Activated CD4-positive, CD25-positive, alpha-beta regulatory T cell treated with anti-CD3 and anti-CD28 coated beads, Interleukin-2, amount 50 U/mL, for 16 hours (primary cell): ENCODE measurements around the gene EFCAB9.

Experiments
- DNase-seq: peaks from one replicate; pipeline ENCODE4 v3.0.0-alpha.2; 2020; ENCODE audit warnings: low read depth, low spot score

Gene EFCAB9

DNA sequence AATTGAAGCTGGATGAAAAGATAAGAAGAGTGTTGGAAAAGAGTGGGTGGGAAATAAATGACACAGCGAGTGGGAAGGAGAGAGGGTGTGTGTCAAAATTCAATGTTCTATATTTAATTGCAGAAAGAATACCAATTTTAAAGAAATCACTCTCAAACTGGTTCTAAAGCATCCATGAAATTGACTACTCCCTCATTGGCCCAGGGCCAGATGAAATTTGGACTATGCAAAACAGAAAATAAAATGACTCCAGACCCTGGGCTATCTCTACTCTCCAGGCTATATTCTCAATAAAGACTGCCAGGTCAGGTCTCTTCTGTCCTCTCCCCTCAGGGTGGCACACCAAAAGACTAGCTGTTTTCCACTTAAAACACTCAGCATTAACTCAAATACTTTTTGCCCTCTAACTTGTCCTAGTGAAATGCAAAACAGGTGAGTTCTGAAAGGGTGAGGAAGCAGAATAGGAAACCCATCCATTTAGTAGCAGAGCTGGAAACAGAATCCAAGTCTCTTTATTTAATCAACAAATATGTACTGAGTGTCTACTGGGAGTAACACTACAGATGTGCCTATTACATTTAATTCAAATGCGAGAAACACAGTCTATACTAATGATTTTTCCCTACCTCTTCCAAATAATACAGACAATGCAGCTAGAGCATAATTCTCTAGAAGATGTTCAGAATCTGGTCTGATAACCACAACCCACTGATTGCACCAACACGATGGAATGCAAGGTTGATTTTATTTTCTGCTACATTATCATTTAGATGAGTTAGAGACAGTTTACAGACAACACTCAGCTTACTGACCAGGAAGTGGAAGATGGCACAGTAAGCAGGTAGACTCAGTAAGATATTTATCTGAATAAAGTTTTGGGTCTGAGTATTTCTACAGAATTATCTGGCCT lies 42.1 kb downstream of the EFCAB9 start:
- DNase-seq: no peak

DNA sequence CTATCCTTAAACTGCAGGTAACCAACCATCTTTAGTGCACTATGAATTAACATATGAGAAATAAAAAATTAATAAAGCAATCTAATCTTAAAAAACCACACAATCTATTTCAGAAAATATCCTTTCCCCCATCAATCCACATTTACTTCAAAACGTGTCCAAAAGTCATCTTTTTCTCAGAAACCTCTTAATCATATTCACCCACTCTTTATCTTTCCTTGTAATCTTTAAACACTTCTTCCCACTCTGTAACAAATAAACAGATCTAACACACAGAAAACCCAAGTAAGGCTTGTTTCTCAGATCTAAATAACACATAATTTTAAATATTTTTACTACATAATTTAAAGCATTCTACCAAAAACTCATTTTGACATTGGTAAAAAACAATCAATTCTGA lies 44.4 kb downstream of the EFCAB9 start:
- DNase-seq: no peak

DNA sequence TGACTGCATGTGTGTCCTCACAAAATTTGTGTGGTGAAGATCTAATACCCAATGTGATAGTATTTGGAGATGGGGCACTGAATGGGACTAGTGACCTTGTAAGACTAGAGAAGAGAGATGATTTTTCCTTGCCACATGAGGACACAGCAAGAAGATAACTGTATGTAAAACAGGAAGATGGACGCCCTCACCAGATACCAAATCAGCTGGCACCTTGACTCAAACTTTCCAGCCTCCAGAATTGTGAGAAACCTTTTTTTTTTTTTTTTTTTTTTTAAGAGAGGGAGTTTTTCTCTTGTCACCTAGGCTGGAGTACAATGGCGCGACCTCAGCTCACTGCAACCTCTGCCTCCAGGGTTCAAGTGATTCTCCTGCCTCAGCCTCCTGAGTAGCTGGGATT lies 49.3 kb downstream of the EFCAB9 start:
- DNase-seq: no peak

DNA sequence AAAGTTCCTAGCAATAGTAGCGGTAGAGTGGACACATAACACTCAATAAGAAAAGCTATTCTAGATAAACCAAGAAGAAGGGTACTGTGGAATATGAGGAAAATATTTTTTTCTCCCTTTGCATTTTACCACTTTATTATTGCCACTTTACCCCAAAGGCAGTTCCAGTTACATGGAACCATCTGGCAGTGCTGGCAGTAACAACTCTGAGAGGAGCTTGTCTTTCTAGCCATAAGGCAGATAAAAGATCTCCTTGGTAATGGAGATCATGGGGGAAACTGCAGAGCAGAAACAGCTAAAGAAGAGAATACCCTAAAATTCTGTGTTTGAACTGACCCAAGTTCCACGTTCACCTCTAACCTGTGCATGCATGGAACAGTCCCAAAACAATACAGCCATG lies 51.1 kb downstream of the EFCAB9 start:
- DNase-seq: no peak

DNA sequence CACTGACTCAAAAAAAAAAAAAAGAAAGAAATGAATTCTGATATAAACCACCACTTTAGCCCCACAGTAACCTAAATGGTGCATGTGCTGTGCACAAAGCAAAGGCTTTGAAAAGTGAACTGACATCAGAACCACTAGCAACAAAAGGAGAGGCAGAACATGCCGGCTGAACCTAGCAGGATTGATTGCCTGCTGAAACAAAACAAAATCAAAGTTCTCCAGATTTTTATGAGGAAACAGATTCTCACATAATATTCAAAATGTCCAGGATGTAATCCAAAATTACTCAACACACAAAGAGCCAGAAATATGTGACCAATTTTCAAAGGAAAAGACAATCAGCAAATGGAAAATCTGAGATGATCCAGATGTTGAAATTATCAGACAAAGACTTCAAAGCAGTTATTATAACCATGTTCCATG lies 51.7 kb downstream of the EFCAB9 start:
- DNase-seq: no peak

DNA sequence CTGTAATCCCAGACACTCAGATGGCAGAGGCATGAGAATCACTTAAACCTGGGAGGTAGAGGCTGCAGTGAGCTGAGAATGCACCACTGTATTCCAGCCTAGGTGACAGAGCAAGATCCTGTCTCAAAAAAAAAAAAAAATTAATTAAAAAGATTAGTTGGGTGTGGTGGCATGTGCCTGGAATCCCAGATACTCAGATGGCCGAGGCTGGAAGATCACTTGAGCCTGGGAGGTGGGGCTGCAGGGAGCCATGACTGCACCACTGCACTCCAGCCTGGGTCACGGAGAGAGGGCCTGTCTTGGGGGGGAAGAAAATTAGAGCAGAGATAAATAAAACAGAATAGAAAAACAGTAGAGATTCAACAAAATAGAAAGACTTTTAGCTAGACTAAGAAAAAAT lies 54.7 kb downstream of the EFCAB9 start:
- DNase-seq: no peak

DNA sequence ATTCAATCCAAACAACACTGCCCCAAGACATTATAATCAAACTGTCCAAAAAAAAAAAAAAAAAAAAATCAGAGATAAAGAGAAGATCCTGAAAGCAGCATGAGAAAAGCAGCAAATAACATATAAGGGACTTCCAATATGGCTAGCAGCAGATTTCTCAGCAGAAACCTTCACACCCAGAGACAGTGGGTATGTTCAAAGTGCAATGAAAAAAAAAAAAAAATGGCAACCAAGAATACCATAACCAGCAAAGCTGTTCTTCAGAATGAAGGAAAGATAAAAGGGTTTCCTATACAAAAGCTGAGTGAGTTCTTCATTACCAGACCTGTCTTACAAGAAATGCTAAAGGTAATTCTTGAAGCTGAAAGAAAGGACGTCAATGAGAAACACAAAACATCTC lies 57.4 kb downstream of the EFCAB9 start:
- no peak for DNase-seq

DNA sequence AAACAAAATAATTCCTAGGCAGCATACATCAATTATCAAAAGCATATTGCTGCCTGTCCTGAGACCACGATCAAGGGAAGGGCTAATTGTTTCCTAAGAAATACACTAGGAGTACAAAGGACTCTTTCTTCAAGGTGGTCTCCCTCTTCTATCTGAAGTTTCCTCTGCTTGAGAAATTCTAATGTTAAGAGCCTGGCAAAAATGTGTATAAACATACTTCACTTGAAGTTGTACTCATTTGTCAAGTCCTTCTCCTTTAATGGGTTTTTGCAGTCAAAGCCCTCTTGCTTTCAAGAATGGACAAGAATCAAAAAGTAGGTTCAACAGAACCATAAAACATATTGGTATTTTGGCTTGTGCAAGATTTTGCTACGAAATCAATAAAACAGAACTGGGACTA lies 58.5 kb downstream of the EFCAB9 start:
- DNase-seq: no peak
